ENCODE measurements around the gene G3BP2.
"Not testable (repeated sequence)": the region's sequence is repeated elsewhere in the genome, so short reads cannot be mapped to it uniquely, and the experiment has no call there.

The G3BP2 gene

DNA sequence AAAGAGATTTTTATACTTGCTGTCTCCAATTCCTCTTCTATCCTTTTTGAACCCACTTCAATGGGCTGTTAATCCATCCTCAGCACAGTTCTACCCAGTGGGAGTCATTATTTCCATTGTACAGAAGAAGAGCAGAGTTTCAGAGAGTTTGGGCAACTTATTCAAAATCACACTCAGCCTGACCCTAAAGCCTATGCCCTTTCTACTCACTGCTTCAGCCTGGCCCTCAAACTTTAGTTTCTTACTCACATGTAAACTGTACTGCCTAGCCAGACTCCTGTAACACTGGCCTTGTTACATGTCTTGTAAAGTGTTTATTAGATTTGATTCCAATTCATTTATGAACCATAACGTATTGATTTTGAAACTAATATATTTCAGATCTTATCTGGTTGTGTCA lies 26.1 kb upstream of the G3BP2 start:
- Histone ChIP-seq H3K4me1 (ENCODE audit: insufficient read depth, low read length) (no peaks in the 10 kb centered on the region), H3K36me3 (ENCODE audit: insufficient read depth, low read length) (peaks cover 5% of the 10 kb centered on the region), H2AFZ (ENCODE audit: low read depth, low read length) (no peak overlapping the region), H3K9me3 (ENCODE audit: low read length) (no peaks in the 10 kb centered on the region), H3K27me3 (ENCODE audit: insufficient read depth, low read length) (no peaks in the 10 kb centered on the region), H3K4me3 (ENCODE audit: low read length) (no peak overlapping the region)

DNA sequence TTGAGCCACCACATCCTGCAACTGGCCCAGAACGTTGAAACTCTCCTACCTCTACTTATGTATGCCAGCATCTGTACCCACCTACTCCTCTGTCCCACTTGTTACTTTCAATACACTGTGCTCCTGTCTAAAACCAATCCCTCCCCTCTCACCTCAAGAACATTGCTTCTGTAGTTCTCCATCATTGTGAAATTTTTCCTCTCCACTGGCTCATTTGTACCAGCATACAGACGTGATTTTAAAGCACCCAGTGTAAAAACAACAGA lies 25.7 kb upstream of the G3BP2 start:
- H3K9me3 ChIP-seq (ENCODE audit: low read length): no peaks in the 10 kb centered on the region
- no peaks in the 10 kb centered on the region for H3K4me1 ChIP-seq (ENCODE audit: insufficient read depth, low read length)
- H3K36me3 ChIP-seq (ENCODE audit: insufficient read depth, low read length): peaks cover 7% of the 10 kb centered on the region
- no peak overlapping the region for H2AFZ ChIP-seq (ENCODE audit: low read depth, low read length)
- H3K4me3 ChIP-seq (ENCODE audit: low read length): no peak overlapping the region
- H3K27me3 ChIP-seq (ENCODE audit: insufficient read depth, low read length): no peaks in the 10 kb centered on the region

DNA sequence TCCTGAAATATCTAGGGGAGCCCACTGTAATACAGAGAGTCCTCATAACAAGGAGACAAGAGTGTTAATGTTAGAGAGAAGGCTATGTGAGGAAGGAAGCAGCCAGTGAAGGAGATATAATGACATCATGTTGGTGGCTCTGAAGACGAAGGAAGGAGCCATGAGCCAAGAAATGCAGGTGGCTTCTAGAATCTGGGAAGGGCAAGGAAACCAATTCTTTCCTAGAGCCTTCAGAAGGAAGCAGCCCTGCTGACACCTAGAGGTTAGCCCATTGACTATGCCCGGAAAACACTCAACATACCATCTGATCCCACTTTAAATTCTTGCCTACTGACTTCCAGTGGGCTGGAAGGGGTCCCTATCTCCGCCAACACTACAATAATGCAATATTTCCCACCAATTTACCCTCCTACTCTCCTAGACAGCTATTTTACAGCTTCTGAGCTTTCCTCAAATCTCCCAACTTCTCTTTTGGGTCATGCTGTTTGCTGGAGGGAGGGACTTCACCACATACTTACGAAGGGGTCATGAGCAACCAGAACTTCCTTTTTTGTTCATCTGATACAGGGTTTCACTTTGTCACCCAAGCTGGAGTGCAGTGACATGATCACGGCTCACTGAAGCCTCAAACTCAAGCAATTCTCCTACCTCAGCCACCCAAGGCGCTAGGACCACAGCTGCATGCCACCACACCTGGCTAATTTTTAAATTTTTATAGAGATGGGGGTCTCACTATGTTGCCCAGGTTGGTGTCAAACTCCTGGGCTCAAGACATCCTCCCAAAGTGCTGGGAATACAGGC lies 25.2 kb upstream of the G3BP2 start:
- no peaks in the 10 kb centered on the region for H3K4me1 ChIP-seq (ENCODE audit: insufficient read depth, low read length)
- H2AFZ ChIP-seq (ENCODE audit: low read depth, low read length): no peak overlapping the region
- H3K9me3 ChIP-seq (ENCODE audit: low read length): no peaks in the 10 kb centered on the region
- no peak overlapping the region for H3K4me3 ChIP-seq (ENCODE audit: low read length)
- no peaks in the 10 kb centered on the region for H3K27me3 ChIP-seq (ENCODE audit: insufficient read depth, low read length)
- H3K36me3 ChIP-seq (ENCODE audit: insufficient read depth, low read length): peaks cover 8% of the 10 kb centered on the region

DNA sequence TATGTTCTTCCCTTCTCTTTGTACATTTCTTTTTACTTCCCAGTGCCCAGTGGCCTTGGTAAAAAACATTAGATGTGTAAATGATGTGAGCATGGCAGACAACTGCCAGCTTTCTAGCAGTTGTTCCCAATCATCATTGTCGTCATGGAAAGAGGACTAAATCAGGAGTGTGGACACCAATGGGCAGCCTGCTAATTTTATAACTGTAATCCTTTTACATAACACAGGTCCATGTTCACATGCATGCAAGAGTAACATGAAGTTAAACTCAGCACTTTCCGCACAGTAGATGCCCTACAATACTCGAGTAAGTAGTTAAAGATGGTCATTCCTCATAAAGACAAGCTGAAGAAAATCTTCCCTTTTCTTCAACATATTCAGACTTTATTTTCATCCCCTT lies 23.4 kb upstream of the G3BP2 start:
- H2AFZ ChIP-seq (ENCODE audit: low read depth, low read length): no peak overlapping the region
- no peaks in the 10 kb centered on the region for H3K27me3 ChIP-seq (ENCODE audit: insufficient read depth, low read length)
- no peaks in the 10 kb centered on the region for H3K9me3 ChIP-seq (ENCODE audit: low read length)
- no peak overlapping the region for H3K4me3 ChIP-seq (ENCODE audit: low read length)
- no peaks in the 10 kb centered on the region for H3K4me1 ChIP-seq (ENCODE audit: insufficient read depth, low read length)
- H3K36me3 ChIP-seq (ENCODE audit: insufficient read depth, low read length): peaks cover 12% of the 10 kb centered on the region

DNA sequence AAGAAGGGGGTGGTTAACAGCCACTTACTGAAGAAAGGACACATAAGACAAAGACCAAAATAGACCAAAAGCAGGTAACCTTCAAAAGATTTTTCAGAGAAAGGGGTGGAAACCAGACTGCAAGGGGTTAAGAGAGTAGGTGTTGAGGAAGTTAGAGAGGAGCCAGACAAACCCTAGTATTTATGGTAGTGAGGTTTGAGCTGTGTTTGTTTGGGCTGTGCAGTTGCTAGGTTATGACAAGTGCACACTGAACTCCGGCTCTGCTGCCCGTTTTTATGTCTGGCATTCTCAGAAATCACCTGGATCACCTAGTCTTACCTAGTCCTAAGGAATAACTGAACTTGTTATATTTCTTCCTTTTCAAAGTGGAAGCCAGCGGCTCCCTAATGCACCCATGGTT lies 22.9 kb upstream of the G3BP2 start:
- Histone ChIP-seq H3K9me3 (ENCODE audit: low read length) (no peaks in the 10 kb centered on the region), H3K27me3 (ENCODE audit: insufficient read depth, low read length) (no peaks in the 10 kb centered on the region), H3K36me3 (ENCODE audit: insufficient read depth, low read length) (peaks cover 12% of the 10 kb centered on the region), H2AFZ (ENCODE audit: low read depth, low read length) (no peak overlapping the region), H3K4me1 (ENCODE audit: insufficient read depth, low read length) (no peaks in the 10 kb centered on the region), H3K4me3 (ENCODE audit: low read length) (no peak overlapping the region)

DNA sequence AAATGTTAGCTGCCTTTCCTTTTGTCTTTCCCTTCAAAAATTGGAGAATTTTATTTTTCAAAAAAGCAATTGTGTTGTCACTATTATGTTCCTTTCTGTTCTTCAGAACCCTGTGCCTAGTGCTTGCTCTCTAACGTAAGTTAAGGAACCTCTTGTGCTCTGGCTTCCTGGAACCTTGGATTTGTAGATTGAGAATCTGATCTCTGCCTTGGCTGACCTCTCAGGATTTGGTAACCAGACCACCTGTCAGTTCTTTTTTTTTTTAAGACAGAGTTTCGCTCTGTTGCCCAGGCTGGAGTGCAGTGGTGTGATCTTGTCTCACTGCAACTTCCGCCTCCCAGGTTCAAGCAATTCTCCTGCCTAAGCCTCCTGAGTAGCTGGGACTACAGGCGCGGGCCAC lies 18.9 kb upstream of the G3BP2 start:
- peaks cover 12% of the 10 kb centered on the region for H3K36me3 ChIP-seq (ENCODE audit: insufficient read depth, low read length)
- not testable (repeated sequence) for H3K4me1 ChIP-seq (ENCODE audit: insufficient read depth, low read length); H3K4me3 ChIP-seq (ENCODE audit: low read length); H3K9me3 ChIP-seq (ENCODE audit: low read length); H2AFZ ChIP-seq (ENCODE audit: low read depth, low read length); H3K27me3 ChIP-seq (ENCODE audit: insufficient read depth, low read length)

DNA sequence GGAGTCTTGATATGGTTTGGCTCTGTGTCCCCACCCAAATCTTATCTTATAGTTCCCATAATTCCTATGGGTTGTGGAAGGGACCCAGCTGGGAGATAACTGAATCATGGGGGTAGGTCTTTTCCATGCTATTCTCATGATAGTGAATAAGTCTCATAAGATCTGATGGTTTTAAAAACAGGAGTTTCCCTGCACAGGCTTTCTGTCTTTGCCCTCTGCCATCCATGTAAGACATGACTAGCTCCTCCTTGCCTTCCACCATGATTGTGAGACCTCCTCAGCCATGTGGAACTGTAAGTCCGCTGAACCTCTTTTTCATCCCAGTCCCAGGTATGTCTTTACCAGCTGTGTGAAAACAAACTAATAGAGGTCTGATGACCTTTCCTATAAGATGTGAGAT lies 13.9 kb upstream of the G3BP2 start:
- not testable (repeated sequence) for H3K4me3 ChIP-seq (ENCODE audit: low read length); H2AFZ ChIP-seq (ENCODE audit: low read depth, low read length); H3K27me3 ChIP-seq (ENCODE audit: insufficient read depth, low read length); H3K9me3 ChIP-seq (ENCODE audit: low read length); H3K36me3 ChIP-seq (ENCODE audit: insufficient read depth, low read length); H3K4me1 ChIP-seq (ENCODE audit: insufficient read depth, low read length)

DNA sequence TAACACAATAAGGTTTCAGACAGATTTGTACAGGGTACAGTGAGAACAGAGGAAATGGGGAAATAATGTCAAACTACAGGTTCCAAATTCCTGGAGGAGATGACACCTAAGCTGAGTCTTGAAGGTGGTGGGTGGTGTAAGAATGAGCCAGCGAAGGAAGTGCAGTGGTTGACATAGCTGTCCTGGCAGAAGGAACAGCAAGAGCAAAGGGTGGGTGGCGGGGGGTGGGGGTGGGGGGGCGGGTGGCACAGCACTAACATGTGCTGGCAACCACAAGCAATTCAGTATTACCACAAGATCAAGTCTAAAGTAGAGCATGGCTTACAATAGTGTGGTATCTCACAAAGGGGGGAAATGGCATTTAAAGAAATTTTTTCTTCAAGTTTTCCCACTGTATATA lies 13.1 kb upstream of the G3BP2 start:
- Histone ChIP-seq H2AFZ (ENCODE audit: low read depth, low read length) (no peak overlapping the region), H3K9me3 (ENCODE audit: low read length) (no peaks in the 10 kb centered on the region), H3K36me3 (ENCODE audit: insufficient read depth, low read length) (no peaks in the 10 kb centered on the region), H3K4me3 (ENCODE audit: low read length) (no peak overlapping the region), H3K27me3 (ENCODE audit: insufficient read depth, low read length) (no peaks in the 10 kb centered on the region), H3K4me1 (ENCODE audit: insufficient read depth, low read length) (no peaks in the 10 kb centered on the region)

DNA sequence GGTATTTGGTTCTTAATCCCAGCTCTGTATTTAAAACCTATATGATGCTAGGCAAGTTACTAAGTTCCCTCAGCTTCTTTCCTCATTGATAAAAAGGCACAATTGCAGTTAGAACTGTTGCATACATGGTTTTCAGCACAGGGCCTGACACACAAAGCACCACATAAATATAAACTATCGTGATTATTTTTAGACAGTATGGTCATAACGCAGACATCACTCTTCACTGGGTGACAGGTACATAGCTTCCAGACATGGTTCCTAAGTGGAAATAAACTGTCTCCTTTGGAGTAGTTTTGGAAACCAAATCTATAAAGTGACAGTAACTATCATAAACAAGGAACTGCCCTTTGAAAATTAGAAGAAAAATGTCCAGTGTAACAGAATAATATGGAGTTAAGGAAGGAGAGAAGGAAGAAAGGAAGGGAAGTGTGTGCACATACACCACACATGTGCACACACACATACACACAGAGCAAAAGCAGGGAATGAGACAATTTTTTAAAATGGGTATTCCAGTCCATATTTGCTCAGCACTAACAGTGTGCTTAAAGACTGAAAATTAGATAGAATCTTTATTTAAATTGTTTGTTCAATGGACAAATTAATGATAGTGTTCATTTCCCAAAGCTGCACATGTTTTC lies 12.5 kb upstream of the G3BP2 start:
- no peak overlapping the region for H2AFZ ChIP-seq (ENCODE audit: low read depth, low read length)
- H3K4me3 ChIP-seq (ENCODE audit: low read length): no peak overlapping the region
- H3K36me3 ChIP-seq (ENCODE audit: insufficient read depth, low read length): no peaks in the 10 kb centered on the region
- H3K4me1 ChIP-seq (ENCODE audit: insufficient read depth, low read length): no peaks in the 10 kb centered on the region
- no peaks in the 10 kb centered on the region for H3K27me3 ChIP-seq (ENCODE audit: insufficient read depth, low read length)
- H3K9me3 ChIP-seq (ENCODE audit: low read length): no peaks in the 10 kb centered on the region

DNA sequence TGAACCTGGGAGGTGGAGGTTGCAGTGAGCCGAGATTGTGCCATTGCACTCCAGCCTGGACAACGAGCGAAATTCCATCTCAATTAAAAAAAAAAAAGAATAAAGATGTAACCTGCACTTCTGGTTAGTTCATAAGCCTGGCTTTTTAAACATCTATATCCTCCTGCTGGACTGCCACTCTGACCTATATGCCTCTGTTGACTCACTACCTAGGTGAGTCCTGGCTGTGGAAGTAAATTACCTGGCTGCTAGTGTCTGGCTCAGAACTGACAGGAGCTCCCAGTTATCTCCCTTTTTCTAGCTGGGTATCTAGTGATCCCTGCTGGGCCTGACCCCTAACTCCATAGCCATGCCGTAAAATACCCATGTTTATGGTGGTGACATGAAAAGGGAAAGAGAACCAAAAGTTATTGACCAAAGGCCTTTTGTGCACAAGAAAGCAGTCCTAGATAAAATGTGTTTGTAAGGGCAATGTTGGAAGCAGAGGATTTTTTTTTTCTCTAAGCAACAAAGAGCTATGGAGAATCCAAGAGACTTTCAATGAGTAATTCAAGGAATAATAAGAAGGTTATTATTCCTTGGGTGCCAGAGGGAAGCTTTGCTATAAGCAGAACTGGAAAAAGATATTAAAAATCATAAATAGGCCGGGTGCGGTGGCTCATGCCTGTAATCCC lies 10.4 kb upstream of the G3BP2 start:
- no peaks in the 10 kb centered on the region for H3K27me3 ChIP-seq (ENCODE audit: insufficient read depth, low read length)
- H3K9me3 ChIP-seq (ENCODE audit: low read length): no peaks in the 10 kb centered on the region
- H2AFZ ChIP-seq (ENCODE audit: low read depth, low read length): no peak overlapping the region
- H3K4me1 ChIP-seq (ENCODE audit: insufficient read depth, low read length): no peaks in the 10 kb centered on the region
- H3K36me3 ChIP-seq (ENCODE audit: insufficient read depth, low read length): no peaks in the 10 kb centered on the region
- H3K4me3 ChIP-seq (ENCODE audit: low read length): no peak overlapping the region

DNA sequence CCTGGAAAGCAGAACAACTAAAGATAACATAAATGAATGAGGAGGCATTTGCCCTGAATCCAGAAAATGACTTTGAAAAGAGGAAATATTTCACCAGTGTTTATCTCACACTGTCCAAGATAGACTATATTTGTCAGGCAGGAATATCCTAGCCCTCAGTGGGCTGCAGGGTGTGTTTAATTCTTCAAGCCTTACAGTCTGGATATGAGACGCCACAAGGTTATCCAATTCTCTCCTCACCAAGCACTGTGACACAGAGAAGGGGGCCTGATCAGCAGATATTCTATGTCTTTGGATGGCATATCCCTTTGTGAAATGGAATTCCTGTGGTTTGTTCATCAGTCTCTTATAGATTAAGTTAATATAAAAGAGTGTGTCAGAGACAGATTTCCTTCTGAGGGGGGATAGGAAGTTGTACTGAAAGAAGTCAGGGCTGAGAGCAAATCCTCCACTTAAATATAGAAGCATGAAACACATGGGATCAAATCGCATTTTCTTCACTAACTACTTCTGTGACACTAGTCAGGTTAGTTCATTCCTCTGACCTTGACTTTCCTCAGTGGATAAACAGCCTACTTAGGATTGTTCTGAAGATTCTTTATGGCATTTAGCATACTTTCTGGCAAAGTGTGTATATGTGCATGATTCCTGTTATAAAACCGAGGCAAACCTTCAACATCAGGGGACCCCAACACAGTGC lies 6.8 kb upstream of the G3BP2 start:
- no peaks in the 10 kb centered on the region for H3K9me3 ChIP-seq (ENCODE audit: low read length)
- H3K36me3 ChIP-seq (ENCODE audit: insufficient read depth, low read length): no peaks in the 10 kb centered on the region
- no peaks in the 10 kb centered on the region for H3K27me3 ChIP-seq (ENCODE audit: insufficient read depth, low read length)
- H2AFZ ChIP-seq (ENCODE audit: low read depth, low read length): no peak overlapping the region
- no peak overlapping the region for H3K4me3 ChIP-seq (ENCODE audit: low read length)
- H3K4me1 ChIP-seq (ENCODE audit: insufficient read depth, low read length): no peaks in the 10 kb centered on the region

DNA sequence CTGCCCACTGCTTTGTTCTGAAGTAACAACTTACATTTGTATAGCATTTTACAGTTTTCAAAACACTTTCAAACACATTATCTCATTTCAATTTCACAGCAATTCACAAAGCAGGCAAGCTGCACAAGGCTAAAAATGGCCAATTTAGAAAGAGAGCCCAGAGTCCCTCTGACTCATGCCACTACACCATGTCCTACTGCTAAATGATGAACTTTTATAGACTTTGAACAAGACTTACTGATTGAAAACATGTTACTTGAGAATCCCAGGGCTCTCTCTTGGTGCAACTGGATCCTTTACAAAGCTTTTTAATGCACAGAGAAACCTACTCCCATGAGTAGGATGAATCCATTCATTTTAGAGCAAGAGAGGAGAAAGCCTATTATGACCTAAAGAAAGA lies 5.8 kb upstream of the G3BP2 start:
- H3K4me1 ChIP-seq (ENCODE audit: insufficient read depth, low read length): peaks cover 5% of the 10 kb centered on the region
- H3K9me3 ChIP-seq (ENCODE audit: low read length): no peaks in the 10 kb centered on the region
- H3K27me3 ChIP-seq (ENCODE audit: insufficient read depth, low read length): no peaks in the 10 kb centered on the region
- no peak overlapping the region for H3K4me3 ChIP-seq (ENCODE audit: low read length)
- H3K36me3 ChIP-seq (ENCODE audit: insufficient read depth, low read length): no peaks in the 10 kb centered on the region
- H2AFZ ChIP-seq (ENCODE audit: low read depth, low read length): no peak overlapping the region

DNA sequence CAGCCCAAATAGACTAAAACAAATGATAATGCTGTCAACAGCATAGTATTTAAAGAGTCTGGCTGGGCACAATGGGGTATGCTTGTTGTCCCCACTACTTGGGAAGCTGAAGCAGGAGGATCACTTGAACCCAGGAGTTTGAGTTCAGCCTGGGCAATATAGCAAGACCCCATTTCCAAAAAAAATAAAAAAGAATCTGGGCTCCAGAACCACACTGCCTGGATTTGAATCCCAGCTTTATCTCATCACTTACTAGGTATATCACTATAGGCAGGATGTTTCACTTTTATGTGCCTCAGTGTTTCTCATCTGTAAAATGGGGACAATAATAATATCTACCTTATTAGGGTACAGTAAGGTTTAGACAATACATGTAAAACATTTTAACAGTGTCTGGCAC lies 5.3 kb upstream of the G3BP2 start:
- H3K27me3 ChIP-seq (ENCODE audit: insufficient read depth, low read length): no peaks in the 10 kb centered on the region
- no peak overlapping the region for H3K4me3 ChIP-seq (ENCODE audit: low read length)
- H3K9me3 ChIP-seq (ENCODE audit: low read length): no peaks in the 10 kb centered on the region
- H3K4me1 ChIP-seq (ENCODE audit: insufficient read depth, low read length): peaks cover 9% of the 10 kb centered on the region
- no peaks in the 10 kb centered on the region for H3K36me3 ChIP-seq (ENCODE audit: insufficient read depth, low read length)
- H2AFZ ChIP-seq (ENCODE audit: low read depth, low read length): no peak overlapping the region
